Prostate gland (tissue), 2 donors: ENCODE data around the gene SLC38A3.

ENCODE experiments used
- CTCF ChIP-seq, 4 experiments: fragments of 200-600 bp in 2 of 4; fragments of 450-650 bp in 2 of 4; sonication (generic) in 2 of 4; IDR thresholded peaks; 1 replicate in 3 of 4; 2 replicates in 1 of 4; pipeline ENCODE4 v1.5.1; 2016 to 2019; ENCODE audit warnings: antibody characterized with exemption in 4 of 4, mild to moderate bottlenecking in 2 of 4, moderate library complexity in 2 of 4
- POLR2A ChIP-seq: fragments of 450-650 bp; IDR thresholded peaks from one replicate; pipeline ENCODE4 v1.6.1; 2016; ENCODE audit warnings: antibody characterized with exemption, mild to moderate bottlenecking
- POLR2AphosphoS5 ChIP-seq: sonication (generic); formaldehyde crosslinking; IDR thresholded peaks from one replicate; pipeline ENCODE4 v1.6.1; 2017; ENCODE audit warnings: antibody characterized with exemption

- TF ChIP-seq CTCF (IDR thresholded peaks at IDR 0.05) (no peak), POLR2A (no peak), POLR2AphosphoS5 (no peak)
Observed at GRCh38 chr3:50204804-50205412, at the start of gene SLC38A3.
